Hepatic stellate cell (primary cell): ENCODE data around the gene EDDM3A.

Experiments
- DNase-seq: peaks from one replicate; pipeline ENCODE4 v3.0.0; 2011; ENCODE audit warnings: low spot score

EDDM3A gene

DNA sequence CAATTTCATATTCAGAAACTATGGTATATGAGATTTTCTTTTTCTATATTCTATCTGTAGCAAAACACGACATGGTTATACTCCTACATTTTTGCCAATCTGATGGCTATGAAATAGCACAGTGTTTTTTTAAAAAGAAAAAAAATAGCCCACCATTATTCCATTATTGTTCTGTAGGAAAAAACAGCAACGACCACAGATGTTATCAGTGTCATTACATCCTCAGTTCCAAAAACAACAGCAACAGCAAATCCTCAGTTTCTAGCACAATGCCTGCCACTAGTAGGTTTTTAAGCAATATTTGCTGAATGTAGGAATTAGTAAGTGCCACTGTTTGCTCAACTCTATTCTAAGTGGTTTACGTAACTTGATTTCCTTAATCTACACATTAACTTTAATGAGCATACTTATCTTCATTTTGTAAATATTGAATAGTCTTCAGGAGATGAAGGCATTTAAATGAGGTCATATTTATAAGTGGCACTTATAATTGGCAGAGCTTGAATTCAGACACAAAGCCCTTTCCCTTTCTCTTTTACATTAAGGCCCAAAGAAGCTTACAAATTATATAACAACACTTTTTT lies 43.6 kb downstream of the EDDM3A start:
- no peak for DNase-seq

- no peak for DNase-seq
These were observed 44.9 kb downstream of the EDDM3A start for GRCh38 chr14:20790464-20791116.

DNA sequence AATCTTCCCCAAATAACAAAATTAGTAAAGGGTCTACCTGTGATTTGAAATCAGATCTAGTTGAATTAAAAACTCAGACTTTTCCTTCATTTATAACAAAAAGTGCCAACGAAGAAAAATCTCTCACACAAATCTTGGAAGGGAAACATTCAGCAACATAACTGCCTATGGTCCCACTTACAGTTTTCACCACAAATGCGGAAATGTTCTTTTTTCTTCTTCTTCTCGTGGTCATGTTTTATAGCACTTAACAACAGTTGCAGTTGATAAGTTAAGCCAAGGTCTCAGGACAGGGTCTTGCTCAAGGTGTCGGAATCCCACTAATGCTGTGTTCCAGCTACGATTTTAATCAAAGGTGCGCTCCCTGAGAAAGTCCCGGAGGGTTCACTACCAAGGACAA lies 45.5 kb downstream of the EDDM3A start:
- no peak for DNase-seq

GRCh38 chr14:20791597-20791996 lies 45.9 kb downstream of the EDDM3A start:
- no peak for DNase-seq

GRCh38 chr14:20792556-20792955 lies 46.9 kb downstream of the EDDM3A start:
- DNase-seq = no peak

DNA sequence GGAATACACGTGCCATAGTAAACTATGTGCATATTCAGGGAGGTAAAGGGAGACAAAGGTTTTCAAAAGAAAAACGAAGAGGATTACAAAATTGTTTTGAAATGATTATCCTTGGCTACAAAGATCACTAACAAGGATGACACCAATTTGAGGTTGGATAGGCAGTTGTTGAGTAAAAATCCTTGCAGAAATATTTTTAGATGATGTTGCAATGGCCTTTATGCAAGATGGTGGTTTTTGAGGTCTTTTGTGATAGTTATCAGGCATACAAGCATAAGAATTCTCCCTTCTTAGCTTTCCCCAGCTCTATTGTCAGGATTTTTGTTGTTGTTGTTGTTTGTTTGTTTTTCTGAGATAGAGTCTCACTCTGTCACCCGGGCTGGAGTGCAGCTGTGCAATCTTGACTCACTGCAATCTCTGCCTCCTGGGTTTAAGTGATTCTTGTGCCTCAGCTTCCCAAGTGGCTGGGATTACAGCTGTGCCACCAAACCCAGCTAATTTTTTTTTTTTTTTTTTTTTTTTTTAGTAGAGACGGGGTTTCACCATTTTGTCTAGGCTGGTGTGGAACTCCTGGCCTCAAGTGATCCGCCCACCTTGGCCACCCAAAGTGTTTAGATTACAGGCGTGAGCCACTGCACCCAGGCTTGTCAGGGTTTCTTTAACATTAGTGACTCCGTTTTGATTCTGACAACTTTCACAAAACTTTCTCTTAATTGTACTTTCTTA lies 49.1 kb downstream of the EDDM3A start:
- no peak for DNase-seq

- no peak for DNase-seq
These were observed 51.5 kb downstream of the EDDM3A start for GRCh38 chr14:20797164-20797563.
